ENCODE measurements around the gene DHRS7B.
"Not testable (repeated sequence)": the region's sequence is repeated elsewhere in the genome, so short reads cannot be mapped to it uniquely, and the experiment has no call there.

Gene DHRS7B

GRCh38 chr17:21082001-21082436 lies 44.7 kb upstream of the DHRS7B start:
- Histone ChIP-seq H2AFZ (no peak overlapping the region), H3K4me3 (ENCODE audit: low read depth, low read length) (no peak overlapping the region)

GRCh38 chr17:21085280-21085679 lies 41.5 kb upstream of the DHRS7B start:
- H3K9me3 ChIP-seq (ENCODE audit: control insufficient read depth, low read length); H3K36me3 ChIP-seq (ENCODE audit: control insufficient read depth, insufficient read depth, low read length); H3K79me2 ChIP-seq; H2AFZ ChIP-seq; H3K4me3 ChIP-seq (ENCODE audit: low read depth, low read length); H3K4me2 ChIP-seq (ENCODE audit: low read length); H3K27me3 ChIP-seq (ENCODE audit: control insufficient read depth, insufficient read depth, low read length); H3K27ac ChIP-seq; H3K4me1 ChIP-seq; H3K9ac ChIP-seq: not testable (repeated sequence)

More at GRCh38 chr17:21082001-21082436, 44.7 kb upstream of the DHRS7B start:
- H3K9ac ChIP-seq, result no peak overlapping the region
- no peak overlapping the region for H3K4me2 ChIP-seq (ENCODE audit: low read length)
- no peaks in the 10 kb centered on the region for H3K79me2 ChIP-seq
- no peaks in the 10 kb centered on the region for H3K4me1 ChIP-seq
- no peaks in the 10 kb centered on the region for H3K27me3 ChIP-seq (ENCODE audit: control insufficient read depth, insufficient read depth, low read length)
- H3K27ac ChIP-seq, result no peak overlapping the region
- no peaks in the 10 kb centered on the region for H3K9me3 ChIP-seq (ENCODE audit: control insufficient read depth, low read length)
- no peak for TF ChIP-seq CTCF (IDR thresholded peaks at IDR 0.05)
- no peaks in the 10 kb centered on the region for H3K36me3 ChIP-seq (ENCODE audit: control insufficient read depth, insufficient read depth, low read length)

GRCh38 chr17:21085707-21086106 lies 41.1 kb upstream of the DHRS7B start:
- no peak overlapping the region for H3K4me2 ChIP-seq (ENCODE audit: low read length)
- no peaks in the 10 kb centered on the region for H3K36me3 ChIP-seq (ENCODE audit: control insufficient read depth, insufficient read depth, low read length)
- no peaks in the 10 kb centered on the region for H3K4me1 ChIP-seq
- no peak overlapping the region for H2AFZ ChIP-seq
- TF ChIP-seq CTCF (IDR thresholded peaks at IDR 0.05), result no peak
- H3K79me2 ChIP-seq, result no peaks in the 10 kb centered on the region
- no peak overlapping the region for H3K9ac ChIP-seq
- no peaks in the 10 kb centered on the region for H3K9me3 ChIP-seq (ENCODE audit: control insufficient read depth, low read length)
- H3K27me3 ChIP-seq (ENCODE audit: control insufficient read depth, insufficient read depth, low read length), result no peaks in the 10 kb centered on the region
- no peak overlapping the region for H3K4me3 ChIP-seq (ENCODE audit: low read depth, low read length)
- H3K27ac ChIP-seq, result no peak overlapping the region

- H3K9ac ChIP-seq, result no peak overlapping the region
- no peak for TF ChIP-seq CTCF (IDR thresholded peaks at IDR 0.05)
- no peak overlapping the region for H3K4me3 ChIP-seq (ENCODE audit: low read depth, low read length)
These were observed 37.6 kb upstream of the DHRS7B start for GRCh38 chr17:21089145-21089544.

GRCh38 chr17:21089933-21090901 lies 36.5 kb upstream of the DHRS7B start:
- no peaks in the 10 kb centered on the region for H3K79me2 ChIP-seq
- H3K9ac ChIP-seq, result no peak overlapping the region
- no peak for TF ChIP-seq CTCF (IDR thresholded peaks at IDR 0.05)
- no peak overlapping the region for H3K27ac ChIP-seq
- no peaks in the 10 kb centered on the region for H3K4me1 ChIP-seq
- H3K4me2 ChIP-seq (ENCODE audit: low read length), result no peak overlapping the region
- H3K9me3 ChIP-seq (ENCODE audit: control insufficient read depth, low read length), result no peaks in the 10 kb centered on the region
- H2AFZ ChIP-seq, result no peak overlapping the region
- no peaks in the 10 kb centered on the region for H3K36me3 ChIP-seq (ENCODE audit: control insufficient read depth, insufficient read depth, low read length)
- no peaks in the 10 kb centered on the region for H3K27me3 ChIP-seq (ENCODE audit: control insufficient read depth, insufficient read depth, low read length)
- no peak overlapping the region for H3K4me3 ChIP-seq (ENCODE audit: low read depth, low read length)

More at GRCh38 chr17:21089145-21089544, 37.6 kb upstream of the DHRS7B start:
- Histone ChIP-seq H3K79me2 (no peaks in the 10 kb centered on the region), H3K4me1 (no peaks in the 10 kb centered on the region), H3K36me3 (ENCODE audit: control insufficient read depth, insufficient read depth, low read length) (no peaks in the 10 kb centered on the region), H3K27me3 (ENCODE audit: control insufficient read depth, insufficient read depth, low read length) (no peaks in the 10 kb centered on the region), H3K9me3 (ENCODE audit: control insufficient read depth, low read length) (no peaks in the 10 kb centered on the region), H3K27ac (no peak overlapping the region), H2AFZ (no peak overlapping the region), H3K4me2 (ENCODE audit: low read length) (no peak overlapping the region)

Data from parathyroid adenoma (tissue), 2 donors.